Stimulated activated CD8-positive, alpha-beta memory T cell treated with anti-CD3 and anti-CD28 coated beads, Interleukin-15, amount 100 ng/mL, for 1 hour (primary cell): ENCODE measurements around the gene PRDX5.
A peak's percentile ranks its signal among the peaks of the same experiment; 100 is the strongest.

Experiments used
- DNase-seq: peaks from one replicate; pipeline ENCODE4 v3.0.0-alpha.2; 2020; ENCODE audit warnings: low read depth

The PRDX5 gene

DNA sequence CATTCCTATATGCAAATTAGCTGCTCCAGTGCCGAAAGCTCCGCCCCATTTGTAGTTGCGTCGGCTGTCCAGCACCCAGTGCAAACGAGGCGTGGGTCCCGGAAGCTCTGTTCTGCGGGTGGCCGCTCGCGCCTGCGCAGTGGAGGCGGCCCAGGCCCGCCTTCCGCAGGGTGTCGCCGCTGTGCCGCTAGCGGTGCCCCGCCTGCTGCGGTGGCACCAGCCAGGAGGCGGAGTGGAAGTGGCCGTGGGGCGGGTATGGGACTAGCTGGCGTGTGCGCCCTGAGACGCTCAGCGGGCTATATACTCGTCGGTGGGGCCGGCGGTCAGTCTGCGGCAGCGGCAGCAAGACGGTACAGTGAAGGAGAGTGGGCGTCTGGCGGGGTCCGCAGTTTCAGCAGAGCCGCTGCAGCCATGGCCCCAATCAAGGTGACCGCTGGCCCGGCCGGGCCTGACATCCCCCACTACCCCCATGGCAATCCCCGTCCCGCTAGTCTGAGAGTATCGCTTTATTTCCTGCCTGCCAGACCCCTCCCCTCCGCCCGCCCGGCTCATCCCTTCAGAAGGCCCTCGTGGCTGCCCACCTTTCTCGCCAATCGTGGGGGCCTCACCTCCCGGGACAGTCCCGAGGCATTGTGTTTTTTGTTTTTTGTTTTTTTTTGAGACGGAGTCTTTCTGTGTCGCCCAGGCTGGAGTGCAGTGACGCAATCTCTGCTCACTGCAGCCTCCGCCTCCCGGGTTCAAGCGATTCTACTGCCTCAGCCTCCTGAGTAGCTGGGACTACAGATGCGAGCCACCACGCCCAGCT is at the start of gene PRDX5:
Gene PRDX5, plus strand, starts transcription at position 161 of the 805 bp plus-strand sequence. Its CDS starts 95 bp downstream, at position 256.
- DNase-seq, result peak; percentile 79

DNA sequence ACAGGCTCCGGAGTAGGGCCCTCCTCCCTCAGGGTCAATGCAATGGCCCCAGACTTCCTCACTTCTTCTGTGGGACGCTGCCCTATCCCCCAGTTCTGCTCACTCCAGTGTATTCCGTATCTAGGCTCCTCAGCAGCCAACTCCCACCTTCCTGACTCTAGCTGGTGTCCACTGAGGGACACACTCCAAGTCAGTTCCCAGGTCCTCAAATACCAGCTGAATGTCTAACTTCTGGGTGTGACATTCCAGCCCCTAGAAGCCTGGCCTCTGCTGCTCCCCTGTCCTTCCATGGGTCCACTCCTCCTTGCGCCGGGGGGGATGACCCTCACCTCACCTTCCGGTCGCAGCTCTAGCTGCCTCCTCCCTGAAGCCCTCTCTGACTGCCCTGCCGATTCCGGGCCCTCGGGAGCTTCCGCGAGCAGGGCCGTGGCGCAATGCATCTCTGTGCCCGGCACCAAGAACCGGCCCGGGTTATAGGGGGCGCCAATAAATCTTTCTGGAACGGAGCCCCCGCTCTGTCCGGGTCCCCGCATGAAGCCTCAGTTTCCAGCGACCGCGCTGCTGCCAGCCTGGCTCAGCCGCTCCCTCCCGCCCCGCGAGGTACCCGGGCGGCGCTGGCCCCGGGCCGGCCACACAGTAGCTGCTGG is 48.9 kb upstream of the PRDX5 start:
- peak; percentile 11 for DNase-seq

DNA sequence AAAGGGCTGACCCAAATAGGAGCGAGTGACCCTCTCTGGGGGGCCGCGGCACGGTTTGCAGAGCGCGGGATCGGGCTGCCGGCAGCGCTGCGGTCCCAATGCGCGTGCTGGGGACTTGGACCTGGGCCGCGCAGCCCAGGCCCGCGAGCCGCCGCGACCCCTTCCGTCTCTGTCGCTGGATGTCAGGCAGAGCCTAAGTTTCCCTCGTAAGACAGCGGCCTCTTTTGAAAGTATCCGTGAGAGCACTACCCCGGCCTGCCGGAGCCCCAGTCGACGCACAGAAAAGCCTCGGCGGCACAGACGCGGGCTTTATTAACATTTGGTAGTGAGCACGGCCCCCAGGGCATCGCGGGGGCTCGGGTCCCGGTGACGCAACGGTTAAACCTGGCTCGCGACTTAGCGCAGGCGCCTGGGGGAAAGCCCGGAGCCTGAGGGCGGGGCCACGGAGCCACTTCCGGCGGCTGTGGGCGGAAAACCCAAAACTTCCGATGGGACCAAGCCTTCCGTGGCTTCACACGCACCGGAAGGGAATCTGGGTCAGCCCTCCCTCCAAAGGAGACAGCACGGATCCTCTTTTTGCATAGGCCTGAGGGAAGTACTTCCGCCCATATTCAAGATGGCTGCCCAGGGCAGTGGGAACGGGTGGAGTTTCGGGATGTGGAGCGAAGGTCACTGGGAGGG is 48.2 kb upstream of the PRDX5 start:
- DNase-seq, result peak; percentile 96

DNA sequence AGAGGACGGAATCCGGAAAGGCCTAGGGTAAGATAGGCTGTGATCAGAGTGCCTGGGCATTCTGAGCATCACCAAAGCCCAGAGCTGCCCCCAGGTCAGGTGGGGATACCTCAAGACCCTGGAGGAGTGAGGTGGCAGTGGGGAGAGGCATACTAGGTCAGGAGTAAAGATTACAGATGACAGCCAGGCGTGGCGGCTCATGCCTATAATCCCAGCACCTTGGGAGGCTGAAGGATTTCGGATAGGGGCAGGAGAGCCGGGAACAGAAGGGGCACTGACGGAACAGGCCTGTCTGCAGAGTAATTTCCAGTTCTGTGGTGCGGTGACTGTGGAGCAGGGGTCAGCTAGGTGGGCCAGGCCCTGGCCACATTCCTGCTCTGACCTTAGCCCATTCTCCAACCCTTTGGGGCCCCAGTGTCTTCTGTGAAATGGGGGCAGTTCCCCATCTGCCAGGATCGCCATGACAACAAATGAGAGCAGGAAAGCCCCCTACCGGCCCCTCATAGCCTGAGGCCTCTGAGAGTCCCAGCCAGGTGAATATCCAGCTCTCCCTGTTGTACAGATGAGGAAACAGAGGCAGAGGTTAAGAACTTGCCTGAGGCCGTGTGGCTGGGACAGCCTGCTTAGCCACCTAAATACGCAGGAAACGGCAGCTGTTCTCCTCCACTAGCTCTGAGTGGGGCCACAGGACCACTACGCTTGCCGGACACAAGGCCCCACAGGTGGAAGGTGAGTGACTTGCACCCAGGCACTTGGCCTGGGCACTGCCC is 42.7 kb upstream of the PRDX5 start:
- no peak for DNase-seq

DNA sequence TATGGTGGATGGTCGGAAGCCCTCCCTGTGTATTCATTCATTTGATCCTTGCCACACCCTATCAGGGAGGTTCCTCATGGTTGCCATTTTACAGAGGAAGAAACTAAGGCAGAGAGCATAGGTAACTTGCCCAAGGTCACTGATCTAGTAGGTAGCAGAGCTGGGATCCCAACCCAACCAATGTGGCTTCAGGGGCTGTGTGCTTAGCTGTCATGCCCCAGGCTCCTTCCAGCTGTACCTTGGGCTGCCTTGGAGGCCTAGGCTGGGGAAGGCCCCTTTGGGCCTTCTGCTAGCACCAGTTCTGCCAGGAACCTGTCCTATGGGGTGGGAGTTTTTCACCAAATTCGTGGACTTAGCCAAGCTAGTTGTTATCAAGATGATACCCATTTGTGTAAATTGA is 42.1 kb upstream of the PRDX5 start:
- DNase-seq, result no peak

DNA sequence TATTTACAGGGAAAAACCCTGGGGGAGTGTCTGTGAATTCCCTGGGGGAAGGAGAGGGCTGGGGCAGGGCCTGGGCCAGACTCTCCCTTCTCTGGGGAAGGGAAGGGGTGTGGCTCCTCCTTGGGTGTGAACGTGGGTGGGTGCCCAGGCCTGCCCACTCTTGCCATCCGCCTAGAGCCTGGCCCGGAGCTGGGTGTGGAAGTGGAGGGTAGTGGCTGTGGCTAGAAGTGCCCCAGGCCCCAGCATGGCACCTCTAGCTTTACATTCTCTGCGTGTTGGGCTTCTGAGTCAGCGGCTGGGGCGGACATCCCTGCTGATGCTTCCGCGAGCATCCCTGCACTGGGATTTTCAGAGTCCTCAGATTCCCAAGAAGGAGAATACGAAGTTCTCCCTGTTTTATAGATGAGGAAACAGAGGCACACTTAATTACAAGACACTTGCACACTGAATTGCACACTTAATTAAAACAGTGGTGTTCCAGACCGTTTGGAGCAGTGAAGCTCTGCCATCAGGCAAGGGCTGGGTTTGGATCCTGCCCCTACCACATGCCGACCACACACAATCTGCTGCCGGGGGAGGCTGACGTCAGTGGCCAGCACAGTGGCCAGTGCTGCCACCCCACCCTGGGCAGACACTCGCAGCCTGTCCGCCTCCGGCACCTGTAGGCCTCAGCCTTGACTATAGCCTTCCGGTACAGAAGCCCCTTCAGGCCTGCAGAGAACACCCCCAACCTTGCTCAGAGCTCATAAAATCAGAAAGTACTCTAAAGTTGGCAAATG is 41.1 kb upstream of the PRDX5 start:
- no peak for DNase-seq

DNA sequence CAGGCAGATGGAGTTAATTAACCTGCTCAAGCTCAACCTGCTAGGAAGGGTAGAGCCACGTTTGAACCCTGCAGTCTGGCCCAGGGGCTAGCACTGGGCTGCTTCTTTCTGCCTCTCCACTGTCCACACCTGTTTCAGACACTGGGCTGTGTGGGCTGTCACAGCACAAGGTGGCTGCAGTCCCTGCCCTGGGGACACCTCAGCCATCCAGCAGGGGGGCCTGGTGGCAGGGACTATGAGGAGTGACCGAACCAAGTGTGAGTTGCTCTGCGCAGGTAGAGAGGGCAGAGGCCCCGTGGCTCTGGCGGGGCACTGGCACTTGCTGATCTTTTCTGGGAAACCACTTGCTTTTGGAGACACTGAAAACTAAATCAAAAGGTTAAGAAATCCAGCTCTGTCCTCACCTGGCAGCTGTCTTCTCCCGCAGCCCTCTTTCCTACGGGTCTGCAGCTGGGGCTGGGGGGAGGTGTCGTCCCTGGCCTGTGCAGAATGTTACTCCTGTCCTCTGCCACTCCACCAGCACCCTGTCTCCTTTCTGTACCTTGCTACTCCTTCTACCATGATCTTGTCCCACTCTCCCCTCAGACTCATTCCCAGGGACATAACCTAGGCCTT is 39.2 kb upstream of the PRDX5 start:
- no peak for DNase-seq

DNA sequence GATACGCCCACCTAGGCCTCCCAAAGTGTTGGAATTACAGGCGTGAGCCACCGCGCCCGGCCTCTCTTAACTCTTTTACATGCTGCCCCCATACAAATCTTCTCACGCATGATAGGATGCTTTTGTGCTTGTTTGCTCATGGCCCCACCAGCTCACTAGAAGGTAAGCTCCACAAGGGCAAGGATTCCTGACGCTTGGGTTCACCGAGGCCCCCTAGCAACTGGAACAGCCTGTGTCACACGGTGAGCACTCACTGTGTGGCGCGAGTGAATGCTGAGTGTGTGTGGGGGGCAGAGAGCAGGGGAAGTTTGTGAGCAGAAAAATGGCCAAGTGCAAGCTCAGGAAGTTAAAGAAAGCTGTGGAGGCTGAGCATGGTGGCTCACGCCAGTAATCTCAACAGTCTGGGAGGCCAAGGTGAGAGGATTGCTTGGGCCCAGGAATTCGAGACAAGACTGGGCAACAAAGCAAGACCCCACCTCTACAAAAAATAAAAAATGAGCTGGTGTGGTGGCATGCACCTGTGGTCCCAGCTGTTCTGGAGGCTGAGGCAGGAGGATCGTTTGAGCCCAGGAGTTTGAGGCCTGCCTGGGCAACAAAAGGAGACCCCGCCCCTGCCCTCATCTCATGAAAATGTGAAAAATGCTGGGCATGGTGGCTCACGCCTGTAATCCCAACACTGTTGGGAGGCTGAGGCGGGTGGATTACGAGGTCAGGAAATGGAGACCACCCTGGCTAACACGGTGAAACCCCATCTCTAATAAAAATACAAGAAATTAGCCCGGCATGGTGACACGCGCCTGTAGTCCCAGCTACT is 35.8 kb upstream of the PRDX5 start:
- DNase-seq, result no peak

DNA sequence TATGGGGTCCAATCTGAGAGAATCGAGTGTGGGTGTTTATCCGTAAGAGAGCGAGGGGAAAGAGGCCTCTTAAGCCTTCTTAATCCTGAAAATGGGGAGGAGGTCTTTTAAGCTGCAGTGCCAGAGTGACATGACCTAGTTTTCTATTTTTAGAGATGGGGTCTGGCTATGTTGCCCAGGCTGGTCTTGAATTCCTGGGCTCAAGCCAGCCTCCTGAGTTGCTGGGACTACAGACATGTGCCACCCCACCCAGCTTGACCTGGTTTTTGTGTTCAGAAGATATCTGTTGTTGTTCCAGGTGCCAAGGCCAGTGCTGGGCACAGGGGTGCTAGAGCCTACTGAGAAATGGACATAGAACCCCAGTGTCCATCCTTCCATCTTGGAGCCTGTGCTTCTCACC is 34.8 kb upstream of the PRDX5 start:
- DNase-seq, result no peak

DNA sequence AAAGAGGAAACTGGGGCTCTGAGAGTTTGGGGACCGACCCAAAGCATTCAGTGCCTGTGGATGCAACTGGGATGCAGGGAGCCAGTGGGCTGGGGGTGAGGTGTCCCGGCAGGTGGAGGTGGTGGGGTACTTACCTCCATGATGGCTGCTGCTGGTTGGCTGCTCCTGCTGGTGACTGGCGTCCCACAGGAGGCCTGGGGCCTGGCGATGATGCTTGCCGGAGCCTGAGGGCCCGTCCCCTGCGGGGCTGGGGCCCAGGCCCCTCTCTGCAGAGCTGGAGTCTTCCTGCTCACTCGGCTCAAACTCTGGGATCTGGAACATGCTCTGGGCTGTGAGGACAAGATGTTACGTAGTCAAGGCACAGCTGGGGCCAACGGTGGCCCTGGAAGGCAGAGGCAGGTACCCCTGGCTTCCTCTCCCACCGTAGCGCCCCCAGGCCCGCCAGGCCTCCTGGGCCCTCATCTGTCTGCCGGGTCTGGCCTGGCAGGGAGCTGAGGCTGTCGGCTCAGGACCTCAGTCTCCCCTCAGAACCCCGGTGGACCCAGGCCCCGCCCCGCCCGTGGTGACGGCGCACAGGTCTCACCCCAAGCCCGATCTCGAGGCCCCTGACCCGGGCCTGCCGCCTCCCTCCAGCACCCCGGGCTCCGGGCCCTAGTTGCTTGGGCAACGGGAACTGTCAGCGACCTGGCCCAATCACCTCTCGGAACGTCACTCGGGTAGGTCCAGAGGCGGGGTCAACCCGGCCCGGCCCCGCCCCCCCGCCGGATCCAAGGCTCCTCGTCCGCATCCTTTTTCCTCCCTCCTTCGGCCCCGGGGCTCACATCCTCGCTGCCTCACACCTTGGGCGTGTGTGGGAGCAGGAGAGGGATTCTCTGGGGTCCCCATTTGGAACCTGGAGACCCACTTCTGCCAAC is 33.6 kb upstream of the PRDX5 start, which contains the start of gene BAD:
Gene BAD, minus strand, starts transcription at position 618 of the 914 bp plus-strand sequence. Its CDS starts 297 bp downstream, at position 321.
- DNase-seq, result peak; percentile 85

DNA sequence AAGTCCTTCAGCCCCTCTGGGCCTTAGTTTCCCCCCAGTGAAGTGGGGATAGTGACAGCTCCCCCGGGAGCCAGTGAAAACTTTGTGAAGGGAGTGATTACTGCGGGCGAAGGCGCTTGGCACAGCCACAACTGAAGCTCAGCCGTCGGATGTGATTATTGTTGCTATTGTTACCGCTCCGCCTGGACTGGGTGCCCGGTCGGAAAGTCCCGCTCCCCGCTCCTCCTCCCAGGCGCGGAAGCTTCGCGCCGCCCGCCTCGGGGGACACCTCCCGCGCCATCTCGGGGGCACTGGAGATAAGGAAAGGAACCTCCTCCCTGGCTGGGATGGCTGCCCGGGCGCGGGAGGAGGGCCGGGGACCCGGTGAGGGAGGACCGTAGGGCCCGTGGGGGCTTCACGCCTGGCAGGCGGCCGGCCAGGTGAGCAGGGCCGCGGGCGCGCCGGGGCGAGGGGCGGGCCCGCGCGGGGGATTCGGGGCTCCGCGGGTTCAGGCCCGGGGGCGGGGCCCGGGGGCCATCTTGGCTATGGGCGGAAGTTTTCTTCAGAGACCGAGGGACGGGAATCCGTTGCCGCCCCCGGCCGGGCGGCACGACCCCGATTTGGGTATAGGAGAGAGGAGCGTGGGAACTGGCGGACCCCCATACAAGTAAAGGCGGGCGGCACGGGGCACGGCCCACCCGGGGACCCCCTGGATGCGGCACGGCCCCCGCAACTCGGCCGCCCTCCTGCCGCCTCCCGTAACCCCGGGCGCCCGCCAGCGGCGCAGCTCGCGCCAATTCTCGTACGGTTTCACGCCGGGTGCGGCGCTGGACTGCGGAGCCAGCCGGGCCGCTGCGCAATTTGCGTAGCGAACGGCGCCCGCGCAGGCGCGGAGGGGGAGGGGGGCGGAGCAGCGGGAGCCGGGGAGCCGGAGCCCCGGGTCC is 32.7 kb upstream of the PRDX5 start, which contains the start of gene GPR137:
Gene GPR137, plus strand, starts transcription at position 887 of the 923 bp plus-strand sequence. CDS start 677 bp downstream, outside the sequence.
- peak; percentile 91 for DNase-seq

DNA sequence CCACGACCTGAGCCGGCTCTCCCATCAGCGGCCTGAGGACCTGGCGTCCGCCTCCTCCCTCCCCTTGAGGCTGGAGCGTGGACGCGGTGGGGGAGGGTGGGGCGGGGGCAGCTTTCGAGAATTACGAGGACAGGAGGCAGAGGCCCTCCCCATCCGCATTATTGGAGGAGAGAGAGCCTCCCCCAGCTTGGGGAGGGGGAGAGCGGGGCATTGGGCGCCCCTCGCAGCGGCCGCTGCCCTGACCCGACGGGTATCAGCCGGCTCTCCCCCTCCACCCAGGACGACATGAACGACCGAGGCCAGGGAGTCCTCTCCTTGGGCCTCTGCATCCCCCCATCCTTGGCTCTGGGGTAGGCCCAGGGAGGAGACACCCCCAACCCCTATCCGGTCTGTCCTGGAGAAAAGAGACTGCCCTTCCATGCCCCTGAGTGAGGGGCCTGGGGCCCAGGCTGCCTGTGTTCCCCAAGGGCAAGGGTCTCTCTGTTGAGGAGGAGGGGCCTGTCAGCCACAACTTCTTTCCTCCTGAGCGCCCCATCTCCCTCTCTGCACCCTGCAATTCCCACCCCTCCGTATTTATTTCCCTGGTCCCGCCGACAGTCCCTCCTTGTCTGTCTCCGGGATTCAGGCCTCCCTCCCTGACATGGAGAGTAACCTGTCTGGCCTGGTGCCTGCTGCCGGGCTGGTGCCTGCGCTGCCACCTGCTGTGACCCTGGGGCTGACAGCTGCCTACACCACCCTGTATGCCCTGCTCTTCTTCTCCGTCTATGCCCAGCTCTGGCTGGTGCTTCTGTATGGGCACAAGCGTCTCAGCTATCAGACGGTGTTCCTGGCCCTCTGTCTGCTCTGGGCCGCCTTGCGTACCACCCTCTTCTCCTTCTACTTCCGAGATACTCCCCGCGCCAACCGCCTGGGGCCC is 31.8 kb upstream of the PRDX5 start:
- no peak for DNase-seq

DNA sequence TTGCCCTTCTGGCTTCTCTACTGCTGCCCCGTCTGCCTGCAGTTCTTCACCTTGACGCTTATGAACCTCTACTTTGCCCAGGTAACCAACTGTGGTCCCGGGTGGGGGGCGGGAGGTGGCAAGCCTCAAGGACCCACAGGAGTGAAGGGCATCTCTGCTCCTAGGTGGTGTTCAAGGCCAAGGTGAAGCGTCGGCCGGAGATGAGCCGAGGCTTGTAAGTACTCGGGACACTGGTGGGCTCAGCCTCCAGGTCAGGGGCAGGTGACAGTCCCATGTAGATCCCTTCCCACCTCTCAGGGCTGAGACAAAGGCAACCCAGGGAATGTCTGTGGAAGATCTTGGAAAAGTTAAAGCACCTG is 31.1 kb upstream of the PRDX5 start:
- DNase-seq, result no peak

DNA sequence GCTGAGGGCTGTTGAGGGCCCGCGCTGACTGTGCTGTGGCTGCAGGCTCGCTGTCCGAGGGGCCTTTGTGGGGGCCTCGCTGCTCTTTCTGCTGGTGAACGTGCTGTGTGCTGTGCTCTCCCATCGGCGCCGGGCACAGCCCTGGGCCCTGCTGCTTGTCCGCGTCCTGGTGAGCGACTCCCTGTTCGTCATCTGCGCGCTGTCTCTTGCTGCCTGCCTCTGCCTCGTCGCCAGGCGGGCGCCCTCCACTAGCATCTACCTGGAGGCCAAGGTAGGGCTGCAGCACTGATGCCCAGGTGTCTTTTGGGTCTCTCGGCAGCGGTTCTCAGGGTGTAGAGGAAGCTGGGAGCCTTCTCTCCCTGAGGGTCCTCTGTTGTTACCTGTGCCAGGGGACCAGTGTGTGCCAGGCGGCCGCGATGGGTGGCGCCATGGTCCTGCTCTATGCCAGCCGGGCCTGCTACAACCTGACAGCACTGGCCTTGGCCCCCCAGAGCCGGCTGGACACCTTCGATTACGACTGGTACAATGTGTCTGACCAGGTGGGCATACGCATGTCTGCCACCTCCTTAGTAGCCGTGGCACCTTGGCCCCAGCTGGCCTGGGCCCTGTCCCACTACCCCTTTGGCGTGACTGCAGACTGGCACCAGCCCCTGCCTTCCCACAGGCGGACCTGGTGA is 30.1 kb upstream of the PRDX5 start:
- no peak for DNase-seq

DNA sequence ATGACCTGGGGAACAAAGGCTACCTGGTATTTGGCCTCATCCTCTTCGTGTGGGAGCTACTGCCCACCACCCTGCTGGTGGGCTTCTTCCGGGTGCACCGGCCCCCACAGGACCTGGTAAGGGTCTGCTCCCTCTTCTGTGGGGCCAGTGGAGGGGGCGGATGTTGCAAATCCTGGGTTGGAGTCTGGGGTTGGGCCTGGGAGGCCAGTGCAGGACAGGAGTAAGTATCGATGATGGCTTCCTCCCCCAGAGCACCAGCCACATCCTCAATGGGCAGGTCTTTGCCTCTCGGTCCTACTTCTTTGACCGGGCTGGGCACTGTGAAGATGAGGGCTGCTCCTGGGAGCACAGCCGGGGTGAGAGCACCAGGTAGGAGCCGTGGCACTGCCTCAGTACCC is 29.6 kb upstream of the PRDX5 start:
- DNase-seq, result no peak

DNA sequence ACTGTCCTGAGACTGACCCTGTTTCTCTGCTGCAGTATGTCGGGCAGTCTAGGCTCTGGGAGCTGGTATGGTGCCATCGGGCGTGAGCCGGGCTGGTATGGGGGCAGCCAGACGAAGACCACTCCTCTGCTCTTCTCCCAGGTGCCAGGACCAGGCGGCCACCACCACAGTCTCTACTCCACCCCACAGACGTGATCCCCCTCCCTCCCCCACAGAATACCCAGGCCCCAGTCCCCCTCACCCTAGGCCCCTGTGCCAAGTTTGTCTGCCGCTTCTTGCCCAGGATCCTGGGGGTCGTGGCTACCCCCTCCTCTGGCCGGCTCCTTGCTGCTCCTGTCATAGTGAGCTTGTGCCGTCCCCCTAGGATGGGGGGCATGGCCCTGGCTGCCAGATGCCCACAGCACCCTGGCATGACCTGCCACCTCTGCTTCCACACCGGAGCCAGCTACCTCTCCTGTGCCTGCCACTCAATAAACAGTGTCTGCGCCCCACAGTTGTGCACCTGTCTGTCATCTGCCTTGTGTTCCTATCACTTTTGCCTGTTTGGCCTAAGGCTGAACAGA is 28.8 kb upstream of the PRDX5 start:
- no peak for DNase-seq
